MV-4-11 (cell line): ENCODE measurements around the gene WIPI1.

Experiments
- DNase-seq: peaks from one replicate; lab custom pipeline; 2025; lab: John Stamatoyannopoulos, UW

Gene WIPI1

DNA sequence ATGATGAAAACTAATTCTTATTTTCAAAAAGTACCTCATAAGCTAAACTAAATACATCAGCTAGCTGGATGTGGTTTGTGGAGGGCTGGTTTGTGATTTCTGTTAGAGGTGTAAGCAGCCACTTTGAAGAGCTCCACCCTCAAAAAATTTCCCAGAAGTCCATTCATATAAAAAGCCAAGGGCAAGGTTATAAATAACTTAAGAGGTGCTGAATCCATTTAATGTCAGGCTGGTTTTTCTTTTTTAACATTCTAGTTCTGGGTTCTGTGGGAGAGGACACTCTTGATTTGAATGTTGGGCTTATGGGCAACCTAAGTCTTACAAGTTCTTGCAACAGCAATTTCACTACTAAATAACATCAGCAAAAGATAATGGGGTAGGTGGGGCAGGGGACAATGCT lies 3.4 kb upstream of the WIPI1 start:
- DNase-seq: no peak

DNA sequence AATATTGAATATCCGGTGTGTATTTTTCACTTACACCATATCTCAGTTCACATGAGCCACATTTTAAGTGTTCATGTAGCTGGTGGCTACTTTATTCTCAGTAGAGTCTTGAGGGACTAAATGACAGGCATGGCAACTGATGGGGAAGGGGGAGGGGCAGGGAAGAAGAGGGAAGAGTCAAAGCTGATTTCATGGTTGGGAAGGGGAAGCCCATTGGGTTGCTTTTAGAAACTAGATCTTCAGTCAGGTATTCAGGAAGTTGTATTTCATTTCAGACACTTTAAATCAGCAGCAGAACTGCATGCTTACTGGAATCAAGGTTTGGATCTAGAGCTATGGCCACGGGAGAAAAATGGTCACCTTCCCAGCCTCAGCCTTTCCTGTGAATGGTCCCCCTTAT lies 2.9 kb upstream of the WIPI1 start:
- DNase-seq: no peak

DNA sequence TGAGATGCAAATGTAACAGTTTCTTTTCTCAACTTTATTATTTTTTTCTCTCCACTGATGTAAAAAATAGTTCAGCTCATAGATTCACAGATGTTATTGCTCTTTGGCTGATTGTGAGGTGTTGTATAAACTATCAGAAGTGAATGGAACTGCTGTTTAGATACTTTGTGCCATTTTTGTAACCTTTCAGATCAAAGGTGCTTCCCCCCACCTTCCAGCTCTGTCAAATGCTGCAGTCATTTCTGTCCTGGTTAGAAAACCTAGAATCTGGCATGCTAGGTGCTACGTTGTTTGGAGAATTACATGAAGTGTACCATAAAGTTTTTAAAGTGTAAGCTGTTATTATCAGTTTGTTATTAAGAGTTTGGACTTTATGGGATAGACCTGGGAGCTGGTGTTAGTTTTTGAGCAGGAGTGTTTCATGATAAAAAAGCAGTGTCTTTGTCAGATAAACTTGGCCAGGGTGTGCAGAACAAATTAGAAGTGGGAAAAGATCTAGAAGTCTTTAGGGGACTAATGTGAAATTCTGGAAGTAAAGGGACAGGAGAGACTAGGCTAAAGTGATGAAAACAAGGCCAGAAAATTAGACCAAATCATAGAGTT lies 1.8 kb upstream of the WIPI1 start:
- DNase-seq: no peak

DNA sequence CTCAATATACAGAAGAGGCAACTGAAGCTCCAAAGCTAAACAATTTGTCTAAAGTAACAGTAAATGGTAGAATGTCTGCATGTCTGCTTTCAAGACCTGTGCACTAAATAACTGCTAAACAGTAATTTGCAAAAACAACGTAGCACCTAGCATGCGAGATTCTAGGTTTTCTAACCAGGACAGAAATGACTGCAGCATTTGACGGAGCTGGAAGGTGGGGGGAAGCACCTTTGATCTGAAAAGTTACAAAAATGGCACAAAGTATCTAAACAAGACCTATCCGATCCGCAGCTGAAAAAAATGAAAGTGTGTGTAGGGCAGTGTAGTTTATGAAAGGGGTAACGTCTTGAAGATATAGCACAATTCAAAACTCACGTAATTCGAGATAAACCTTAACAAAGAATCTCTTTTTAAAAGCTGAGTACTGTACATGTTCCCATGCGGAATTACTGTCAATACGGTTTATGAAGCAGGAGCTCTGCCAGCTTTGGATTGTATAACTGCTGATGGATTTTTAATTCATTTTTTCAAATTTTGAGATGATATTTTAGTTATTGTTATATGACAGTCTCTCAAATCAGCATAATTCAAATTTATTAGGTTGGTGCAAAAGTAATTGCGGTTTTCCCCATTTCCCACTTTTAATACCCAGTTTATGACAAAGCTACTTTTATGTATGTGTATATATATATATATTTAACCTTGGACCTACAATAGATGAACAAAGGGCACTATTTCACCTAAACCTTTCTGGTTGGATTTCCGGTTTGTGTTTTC lies 1.2 kb upstream of the WIPI1 start:
- DNase-seq: no peak

DNA sequence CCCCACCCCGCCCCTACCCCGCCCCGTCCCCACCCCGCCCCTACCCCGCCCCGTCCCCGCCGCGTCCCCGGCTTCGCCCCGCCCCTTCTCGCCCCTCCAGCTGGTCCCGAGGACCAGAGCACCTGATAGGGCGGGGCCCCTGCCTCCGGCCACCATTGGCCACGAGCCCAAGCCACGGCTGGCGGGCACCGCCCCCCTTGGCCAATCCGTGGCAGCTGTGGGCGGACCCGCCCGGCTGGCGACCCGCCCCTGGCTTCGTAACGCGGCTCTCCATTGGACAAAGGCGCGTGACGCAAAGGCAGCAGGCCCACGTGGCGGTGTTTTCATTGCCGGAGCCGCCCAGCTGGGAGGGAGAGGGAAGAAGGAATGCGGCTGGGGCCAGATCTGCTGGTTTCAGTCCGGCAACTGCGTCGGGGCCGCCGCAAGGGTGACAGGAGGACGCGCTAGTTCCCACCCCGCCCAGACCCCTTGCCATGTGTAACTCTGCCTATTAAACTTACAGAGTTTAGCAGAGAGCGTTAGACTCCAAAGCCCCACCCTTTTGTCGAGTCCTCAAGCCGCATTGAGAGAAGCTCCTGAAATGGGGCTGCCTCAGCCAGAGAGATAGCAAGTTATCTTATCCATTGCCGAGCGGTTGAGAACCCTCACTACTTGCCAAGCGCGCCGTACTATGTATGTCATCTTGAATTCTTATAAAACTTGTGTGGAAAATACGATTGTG lies 403 bp upstream of the WIPI1 start:
- peak; percentile 97 for DNase-seq

DNA sequence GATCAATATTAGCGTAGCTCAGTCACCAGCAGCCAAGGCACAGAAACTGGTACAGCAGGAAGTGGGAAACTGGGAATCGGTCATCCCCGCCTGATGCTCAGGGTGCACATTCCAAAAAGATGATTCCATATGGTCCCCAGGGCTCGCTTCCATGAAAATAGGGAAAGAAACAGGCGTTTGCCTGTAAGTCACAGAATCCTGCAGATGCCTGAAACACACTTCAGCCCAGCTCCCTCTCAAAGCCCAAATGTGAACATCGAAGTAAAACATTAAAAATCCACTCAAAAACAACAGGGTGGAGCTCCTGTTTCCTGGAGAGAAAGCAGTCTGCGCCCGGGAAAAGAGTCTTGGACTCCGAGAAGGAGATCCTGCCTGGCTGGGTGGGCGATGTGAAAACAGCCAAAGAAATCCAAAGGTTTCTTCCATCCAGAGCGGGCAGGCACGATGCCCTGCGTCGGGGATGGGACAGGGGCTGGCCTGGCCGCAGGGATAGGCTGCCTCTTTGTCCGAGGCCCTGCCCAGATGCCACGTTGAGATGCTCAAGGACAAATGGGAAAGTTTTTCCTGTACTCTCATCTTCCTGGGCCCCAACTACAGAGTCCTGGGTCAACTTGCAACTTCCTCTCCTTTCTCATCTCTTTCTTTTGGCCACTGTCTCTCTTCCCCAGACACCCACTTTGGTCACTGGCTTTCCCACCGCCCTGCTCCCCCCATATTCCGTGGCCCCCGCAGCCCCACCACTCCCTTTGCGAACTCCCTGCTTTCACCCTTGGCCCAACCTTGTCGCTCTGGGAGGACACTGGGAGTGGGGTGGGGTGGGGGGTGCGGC lies 743 bp downstream of the WIPI1 start:
- DNase-seq: no peak

DNA sequence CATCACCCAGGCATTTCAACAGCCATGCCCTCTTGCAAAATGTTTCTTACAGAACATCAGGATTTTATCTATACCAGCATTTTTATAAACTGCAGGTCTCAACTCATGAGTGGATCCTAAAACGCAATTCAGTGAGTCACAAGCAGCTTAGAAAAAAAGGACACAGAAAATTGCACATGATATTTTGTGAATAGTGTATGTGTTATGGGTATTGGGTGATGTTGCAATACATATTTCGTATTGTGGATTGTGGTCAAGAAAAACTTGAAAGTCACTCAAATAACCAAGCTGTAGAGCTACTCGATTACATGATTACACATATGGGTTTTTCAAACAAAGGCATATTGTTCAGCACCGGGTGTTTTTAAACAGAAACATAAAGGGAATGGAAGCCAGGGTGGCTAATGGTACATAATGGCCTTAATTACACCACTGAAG lies 1.4 kb downstream of the WIPI1 start:
- peak; percentile 93 for DNase-seq

DNA sequence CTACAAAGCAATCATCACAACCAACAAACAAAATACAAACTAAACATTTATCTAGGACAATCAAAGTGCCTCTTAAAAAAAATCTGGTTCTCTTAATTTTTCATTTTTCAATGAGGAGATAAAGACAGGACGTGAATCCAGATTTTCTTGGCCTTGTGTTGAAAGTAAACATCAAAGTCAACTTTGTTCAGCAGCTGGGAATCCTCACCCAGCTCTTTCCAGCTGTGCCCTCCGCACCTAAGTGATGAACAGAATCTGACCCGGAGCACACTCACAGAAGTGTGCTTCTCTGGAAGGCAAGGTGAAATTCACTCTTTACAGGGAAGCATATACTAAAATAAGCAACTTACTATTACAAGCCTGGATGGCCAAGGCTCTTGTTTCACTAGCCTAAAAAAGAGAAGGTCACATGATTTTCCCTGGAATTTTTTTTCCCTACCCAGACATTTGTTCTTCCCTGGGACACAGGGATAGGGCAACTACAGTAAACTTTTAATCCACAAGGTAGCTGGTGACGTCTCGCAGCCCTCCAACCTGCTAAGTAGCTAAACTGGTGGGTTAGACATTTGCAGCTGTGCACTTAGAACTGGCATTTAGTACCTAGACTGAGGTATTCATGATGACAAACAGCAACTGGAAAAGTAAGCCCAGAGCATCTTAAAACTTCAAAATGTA lies 3.2 kb downstream of the WIPI1 start:
- DNase-seq: no peak

DNA sequence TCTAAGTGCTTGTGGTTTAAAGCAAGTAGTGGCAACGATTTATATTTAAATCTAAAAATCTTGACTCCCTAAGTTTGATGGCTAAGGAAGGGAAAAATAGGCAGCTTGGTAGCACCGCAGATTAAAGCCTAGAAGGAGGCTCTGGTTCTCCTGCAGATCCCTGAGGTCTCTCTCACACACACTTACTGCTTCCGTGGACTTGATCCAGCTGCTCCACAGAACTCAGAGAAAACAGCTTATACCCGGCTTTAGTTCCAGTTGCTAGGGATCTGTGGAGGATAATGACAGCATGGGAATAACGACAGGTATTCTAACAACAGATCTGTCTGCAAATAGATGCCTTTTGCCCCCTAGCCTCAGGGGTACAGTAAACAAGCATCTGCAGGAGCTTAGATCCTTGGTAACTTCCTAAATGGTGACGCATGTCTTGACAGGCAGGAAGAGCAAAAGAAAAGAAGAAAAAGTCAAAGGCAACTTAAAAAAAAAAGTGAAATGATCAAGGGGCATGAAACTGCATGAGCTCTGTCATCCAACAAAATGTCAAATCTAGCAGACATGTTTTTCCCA lies 4.5 kb downstream of the WIPI1 start:
- DNase-seq: no peak

DNA sequence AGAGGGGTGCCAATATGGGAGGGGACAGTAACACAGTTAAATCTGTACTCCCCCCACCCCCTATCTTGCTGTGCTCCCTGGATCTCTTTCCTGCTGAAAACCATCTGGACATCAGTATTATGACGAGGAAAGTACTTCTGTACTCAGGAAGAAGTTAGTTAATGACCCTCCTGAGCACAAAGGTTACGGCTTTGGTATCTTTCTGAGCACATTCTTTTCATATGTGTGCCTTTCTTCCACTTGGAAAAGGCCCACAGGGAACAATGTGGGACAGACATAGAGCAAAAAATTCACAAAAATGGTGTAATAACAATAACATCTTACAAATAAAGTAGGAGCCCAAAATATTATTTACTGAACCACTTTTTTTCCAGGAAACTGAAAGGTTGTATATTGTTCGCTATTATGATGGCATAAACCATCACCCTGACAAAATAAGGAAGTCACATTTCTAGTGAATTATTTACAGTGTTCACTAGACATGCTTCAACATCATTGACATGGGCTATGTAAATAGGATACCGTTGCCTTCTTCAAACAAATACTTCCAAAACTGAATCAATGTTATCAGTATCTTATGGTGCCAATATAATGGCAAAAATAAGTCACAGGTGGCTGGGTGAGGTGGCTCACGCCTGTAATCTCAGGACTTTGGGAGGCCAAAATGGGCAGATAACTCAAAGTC lies 5.5 kb downstream of the WIPI1 start:
- no peak for DNase-seq

DNA sequence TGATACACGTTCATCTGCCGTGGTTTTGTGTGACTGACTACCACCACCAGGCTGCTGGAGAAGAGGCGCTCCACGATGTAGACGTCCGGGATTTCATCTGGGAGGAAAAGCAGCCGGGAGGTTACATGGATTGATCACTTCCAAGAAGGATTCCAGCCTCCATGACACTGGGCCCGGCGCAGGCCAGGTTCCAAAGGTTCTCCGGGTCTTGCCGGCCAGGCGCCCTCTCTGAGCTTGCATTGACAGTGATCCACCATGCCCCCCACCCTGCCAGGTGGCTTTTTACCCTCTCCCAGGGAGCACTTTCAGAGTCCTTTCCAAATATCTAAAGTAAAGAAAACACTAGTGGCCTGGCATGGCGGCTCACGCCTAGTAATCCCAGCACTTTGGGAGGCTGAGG lies 6.5 kb downstream of the WIPI1 start:
- DNase-seq: no peak

DNA sequence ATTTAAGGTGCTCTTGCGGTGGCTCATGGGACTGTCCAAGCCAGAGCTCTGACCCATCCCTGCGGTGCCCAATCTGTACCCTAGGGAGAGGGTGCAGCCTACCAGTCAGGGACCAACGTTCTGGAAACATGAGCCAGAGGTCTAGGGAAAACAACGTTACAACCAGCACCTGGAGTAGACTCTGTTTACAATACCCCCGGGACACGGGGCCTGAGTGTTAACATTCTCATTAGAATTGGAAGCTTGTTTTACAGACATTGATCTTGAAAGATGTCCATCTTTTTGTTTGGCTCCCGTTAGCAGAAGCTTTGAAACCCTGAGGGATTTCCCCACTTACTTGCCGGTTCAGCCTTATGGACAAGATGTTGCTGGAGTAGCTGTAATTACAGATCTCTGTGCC lies 6.9 kb downstream of the WIPI1 start:
- no peak for DNase-seq

DNA sequence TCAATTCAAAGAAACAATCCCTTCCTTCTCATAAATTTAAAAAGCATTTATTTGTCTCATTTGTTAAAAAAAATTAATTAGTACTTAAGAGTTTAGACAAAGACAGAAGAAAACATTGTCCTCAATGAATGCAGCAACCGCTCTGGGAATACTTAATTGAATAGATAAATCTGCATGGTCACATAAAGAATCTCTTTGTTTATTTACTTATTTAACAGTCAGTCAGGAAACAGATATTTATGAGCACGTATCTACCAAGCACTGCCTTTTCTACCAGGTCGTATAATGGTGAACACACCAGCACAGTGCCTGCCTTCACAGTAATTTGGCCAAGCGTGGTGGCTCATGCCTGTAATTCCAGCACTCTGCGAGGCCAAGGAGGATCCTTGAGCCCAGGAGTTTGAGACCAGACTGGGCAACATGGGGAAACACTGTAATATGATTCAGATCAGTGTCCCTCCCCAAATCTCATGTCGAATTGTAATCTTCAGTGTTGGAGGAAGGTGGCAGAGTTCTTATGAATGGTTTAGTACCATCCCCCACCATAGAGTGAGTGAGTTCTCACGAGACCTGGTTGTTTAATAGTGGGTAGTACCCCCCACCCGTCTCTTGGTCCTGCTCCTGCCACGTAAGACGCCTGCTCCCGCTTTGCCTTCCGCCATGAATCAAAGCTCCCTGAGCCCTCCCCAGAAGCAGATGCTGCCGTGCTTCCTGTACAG lies 8.1 kb downstream of the WIPI1 start:
- DNase-seq: no peak

DNA sequence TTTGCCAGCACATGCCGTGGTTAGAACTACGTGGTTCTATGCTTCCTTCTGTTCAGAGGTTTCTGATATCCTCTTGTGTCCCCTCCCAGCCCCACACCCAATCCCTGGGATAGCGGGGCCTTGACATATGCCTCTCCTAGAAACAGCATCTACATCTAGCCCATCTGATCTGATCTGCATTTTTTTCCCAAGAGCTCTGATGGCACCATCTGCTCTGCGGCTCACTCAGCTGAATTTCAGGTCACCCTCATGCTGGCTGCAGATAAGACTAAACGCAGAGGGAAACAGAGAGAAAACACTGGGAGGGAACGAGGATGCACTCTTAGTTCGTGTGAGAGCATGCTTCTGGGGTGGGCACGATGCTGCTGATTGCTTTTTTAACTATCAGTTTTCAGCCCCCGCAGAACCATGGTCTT lies 10.7 kb downstream of the WIPI1 start:
- DNase-seq: no peak

DNA sequence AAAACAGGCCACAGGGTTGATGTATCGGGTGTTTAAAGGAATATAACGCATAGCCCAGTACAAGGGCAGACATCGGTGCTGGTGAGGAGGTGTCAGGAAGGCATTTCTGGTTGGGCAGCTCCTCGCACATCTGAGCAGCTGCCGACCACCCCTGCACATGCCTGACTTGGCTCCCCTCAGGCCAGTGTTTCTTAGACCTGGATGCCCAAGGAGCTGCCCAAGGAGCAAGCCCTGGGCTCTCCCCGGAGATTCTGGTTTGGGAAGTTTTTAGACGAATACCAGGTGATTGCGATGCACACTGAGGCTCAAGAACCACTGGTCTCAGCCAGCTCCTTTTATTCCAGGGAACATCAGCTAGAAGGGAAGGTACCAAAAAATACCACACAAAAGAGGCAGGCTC lies 11.6 kb downstream of the WIPI1 start:
- DNase-seq: no peak

DNA sequence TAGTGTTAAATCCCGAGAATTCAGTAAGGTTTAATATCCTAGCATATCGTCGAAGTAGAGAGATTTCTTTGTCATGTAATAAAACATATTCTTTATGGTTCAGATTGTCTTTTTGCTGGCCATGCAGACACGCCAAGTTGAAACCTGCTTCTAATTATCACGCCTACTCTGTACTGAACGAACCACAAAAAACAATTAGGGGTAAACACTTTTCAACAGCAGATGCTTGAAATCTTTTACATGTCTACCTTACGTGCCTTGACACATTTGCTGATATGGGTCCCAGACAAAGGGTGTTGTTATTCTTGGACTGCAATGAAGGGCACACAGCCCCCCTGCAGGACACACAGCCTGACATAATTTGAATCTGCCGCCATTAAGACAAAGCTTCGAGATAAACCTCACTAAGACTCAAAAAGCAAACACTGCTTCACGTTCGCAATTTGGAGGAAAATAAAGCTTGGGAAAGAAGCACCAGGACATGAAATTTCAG lies 13.3 kb downstream of the WIPI1 start:
- DNase-seq: no peak

DNA sequence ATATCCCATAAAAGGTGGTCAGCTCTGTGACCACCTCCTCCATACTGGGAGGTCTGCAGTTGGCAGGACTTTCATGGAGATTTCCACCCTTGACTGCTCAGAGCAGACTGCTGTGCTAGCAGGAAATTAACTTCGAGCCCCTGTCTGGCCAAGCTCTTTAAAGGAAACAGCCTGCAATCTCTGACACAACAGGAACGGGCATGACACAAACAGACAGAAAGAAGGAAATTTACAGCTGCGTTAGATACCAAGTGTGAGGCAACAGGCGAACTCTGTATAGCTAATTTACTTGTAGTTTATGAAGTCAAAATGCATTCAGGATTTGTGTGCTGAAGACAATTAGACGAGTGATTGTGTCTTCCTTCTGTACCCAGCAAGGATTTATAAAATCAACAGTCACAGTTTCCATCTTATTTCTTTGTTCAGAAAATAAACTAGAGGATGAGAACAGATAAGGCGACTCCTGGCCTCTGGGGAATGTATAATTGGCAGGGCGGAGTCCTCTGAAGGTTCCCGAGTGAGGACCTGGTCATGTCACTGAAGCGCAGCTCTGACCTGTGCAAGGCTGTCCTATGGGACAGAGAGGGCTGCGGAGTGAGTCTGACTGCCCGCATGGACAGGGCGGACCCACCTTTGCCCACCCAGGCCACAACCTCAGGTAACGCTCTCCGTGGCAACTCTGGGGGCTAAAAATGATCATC lies 16.1 kb downstream of the WIPI1 start:
- peak; percentile 45 for DNase-seq

DNA sequence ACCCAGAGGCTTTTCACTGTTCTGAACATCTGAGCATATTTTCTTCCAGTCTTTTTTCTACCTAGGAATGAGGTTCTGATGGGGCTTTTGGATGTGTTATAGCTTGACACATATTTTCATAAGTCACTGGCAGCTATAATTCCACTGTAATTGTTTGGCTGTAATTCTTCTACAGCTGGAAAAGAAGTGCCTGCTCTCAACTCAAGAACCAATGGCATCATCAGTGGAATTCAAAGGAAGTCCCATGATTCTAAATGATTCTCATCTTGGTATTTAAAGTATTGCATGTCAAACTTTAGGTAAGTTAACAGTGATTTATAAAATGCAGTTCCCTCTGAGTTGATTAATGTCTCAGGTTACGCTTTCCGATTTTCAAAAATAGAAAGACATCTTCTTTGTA lies 16.8 kb downstream of the WIPI1 start:
- no peak for DNase-seq

DNA sequence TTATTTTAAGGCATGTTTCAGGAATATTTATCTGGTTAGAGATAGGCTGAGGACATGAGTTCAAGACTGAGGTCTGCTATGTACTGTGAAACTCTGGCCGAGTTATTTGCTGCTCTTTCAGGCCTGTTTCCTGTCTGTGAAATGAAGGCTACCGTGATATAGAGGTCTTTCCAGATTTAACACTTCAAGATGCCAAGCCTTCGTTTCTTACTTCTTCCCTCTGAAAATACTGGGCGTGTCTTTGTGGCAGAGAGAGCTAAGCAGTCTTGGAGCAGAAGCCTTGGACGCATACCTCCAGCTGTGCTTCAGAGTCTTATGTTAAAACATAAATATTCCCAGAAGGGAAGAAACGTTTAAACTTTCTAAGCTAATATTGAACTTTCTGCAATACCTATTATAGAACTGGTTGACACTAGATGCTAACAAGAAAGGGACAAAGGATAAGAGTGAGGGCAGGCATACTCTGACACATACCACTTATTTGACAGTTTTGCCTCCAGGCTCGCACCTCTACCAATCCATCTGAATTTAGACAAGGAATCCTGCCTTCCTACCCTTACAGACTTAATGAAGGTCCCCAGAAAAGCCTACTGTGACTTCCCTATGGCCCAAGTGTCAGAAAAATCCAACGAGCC lies 17.5 kb downstream of the WIPI1 start:
- DNase-seq: no peak
